ENCODE measurements around the gene TPRG1. TPM values are rescaled to one million over a fixed set of nuclear protein-coding genes. Genes with fewer than 3 reads are reported as not detected.
A peak's percentile ranks its signal among the peaks of the same experiment; 100 is the strongest.

TPRG1 gene
- polyA plus RNA-seq, 4 donors: 0.21 to 1.9 (median 0.95) TPM

GRCh38 chr3:189138901-189139610, 32.7 kb upstream of the TPRG1 start:
- no peak for FAIRE-seq
- WGBS, 3 donors: 67 to 87% (median 87%) methylated on average over 9 of the region's 9 CpGs

GRCh38 chr3:189139611-189139940, 32.2 kb upstream of the TPRG1 start:
- WGBS, 3 donors: 67 to 91% (median 83%) methylated on average over 6 of the region's 6 CpGs
- Histone ChIP-seq H3K4me3 (ENCODE audit: low read depth in 1 of 3, low read length in 3 of 3) (no peak overlapping the region), H3K27ac (ENCODE audit: low read depth in 1 of 3, low read length in 2 of 3) (no peak overlapping the region), H3K36me3 (ENCODE audit: control insufficient read depth in 3 of 3, insufficient read depth in 2 of 3, low read depth in 1 of 3, low read length in 3 of 3) (no peaks in the 10 kb centered on the region), H3K27me3 (ENCODE audit: control insufficient read depth in 3 of 3, insufficient read depth in 3 of 3, low read length in 3 of 3) (no peaks in the 10 kb centered on the region), H3K4me1 (ENCODE audit: control insufficient read depth in 3 of 3, insufficient read depth in 2 of 3, low read depth in 1 of 3, low read length in 2 of 3) (no peaks in the 10 kb centered on the region), H3K9me3 (ENCODE audit: control insufficient read depth in 2 of 2, insufficient read depth in 1 of 2, low read depth in 1 of 2, low read length in 1 of 2) (no peaks in the 10 kb centered on the region)
- no peak for FAIRE-seq
- DNase-seq: no peak

More at GRCh38 chr3:189138901-189139610, 32.7 kb upstream of the TPRG1 start:
- Histone ChIP-seq H3K36me3 (ENCODE audit: control insufficient read depth in 3 of 3, insufficient read depth in 2 of 3, low read depth in 1 of 3, low read length in 3 of 3) (no peaks in the 10 kb centered on the region), H3K4me3 (ENCODE audit: low read depth in 1 of 3, low read length in 3 of 3) (no peak overlapping the region), H3K27me3 (ENCODE audit: control insufficient read depth in 3 of 3, insufficient read depth in 3 of 3, low read length in 3 of 3) (no peaks in the 10 kb centered on the region), H3K4me1 (ENCODE audit: control insufficient read depth in 3 of 3, insufficient read depth in 2 of 3, low read depth in 1 of 3, low read length in 2 of 3) (no peaks in the 10 kb centered on the region), H3K9me3 (ENCODE audit: control insufficient read depth in 2 of 2, insufficient read depth in 1 of 2, low read depth in 1 of 2, low read length in 1 of 2) (no peaks in the 10 kb centered on the region), H3K27ac (ENCODE audit: low read depth in 1 of 3, low read length in 2 of 3) (no peak overlapping the region)
- DNase-seq: no peak

GRCh38 chr3:189142527-189142926, 29.2 kb upstream of the TPRG1 start:
- Histone ChIP-seq H3K27ac (ENCODE audit: low read depth in 1 of 3, low read length in 2 of 3) (no peak overlapping the region), H3K9me3 (ENCODE audit: control insufficient read depth in 2 of 2, insufficient read depth in 1 of 2, low read depth in 1 of 2, low read length in 1 of 2) (no peaks in the 10 kb centered on the region), H3K27me3 (ENCODE audit: control insufficient read depth in 3 of 3, insufficient read depth in 3 of 3, low read length in 3 of 3) (no peaks in the 10 kb centered on the region), H3K4me3 (ENCODE audit: low read depth in 1 of 3, low read length in 3 of 3) (no peak overlapping the region), H3K36me3 (ENCODE audit: control insufficient read depth in 3 of 3, insufficient read depth in 2 of 3, low read depth in 1 of 3, low read length in 3 of 3) (no peaks in the 10 kb centered on the region), H3K4me1 (ENCODE audit: control insufficient read depth in 3 of 3, insufficient read depth in 2 of 3, low read depth in 1 of 3, low read length in 2 of 3) (no peaks in the 10 kb centered on the region)
- no peak for DNase-seq
- WGBS, 3 donors: 47 to 74% (median 63%) methylated on average over 1 of the region's 1 CpG
- no peak for FAIRE-seq

GRCh38 chr3:189143321-189143720, 28.4 kb upstream of the TPRG1 start:
- Histone ChIP-seq H3K4me1 (ENCODE audit: control insufficient read depth in 3 of 3, insufficient read depth in 2 of 3, low read depth in 1 of 3, low read length in 2 of 3) (no peaks in the 10 kb centered on the region), H3K27ac (ENCODE audit: low read depth in 1 of 3, low read length in 2 of 3) (no peak overlapping the region), H3K27me3 (ENCODE audit: control insufficient read depth in 3 of 3, insufficient read depth in 3 of 3, low read length in 3 of 3) (no peaks in the 10 kb centered on the region), H3K9me3 (ENCODE audit: control insufficient read depth in 2 of 2, insufficient read depth in 1 of 2, low read depth in 1 of 2, low read length in 1 of 2) (no peaks in the 10 kb centered on the region), H3K36me3 (ENCODE audit: control insufficient read depth in 3 of 3, insufficient read depth in 2 of 3, low read depth in 1 of 3, low read length in 3 of 3) (no peaks in the 10 kb centered on the region), H3K4me3 (ENCODE audit: low read depth in 1 of 3, low read length in 3 of 3) (no peak overlapping the region)
- 77 to 87% (median 80%) methylated on average over 1 of the region's 1 CpG for WGBS, 3 donors
- no peak for DNase-seq
- no peak for FAIRE-seq

- Histone ChIP-seq H3K36me3 (ENCODE audit: control insufficient read depth in 3 of 3, insufficient read depth in 2 of 3, low read depth in 1 of 3, low read length in 3 of 3) (no peaks in the 10 kb centered on the region), H3K4me1 (ENCODE audit: control insufficient read depth in 3 of 3, insufficient read depth in 2 of 3, low read depth in 1 of 3, low read length in 2 of 3) (no peaks in the 10 kb centered on the region), H3K27me3 (ENCODE audit: control insufficient read depth in 3 of 3, insufficient read depth in 3 of 3, low read length in 3 of 3) (no peaks in the 10 kb centered on the region), H3K4me3 (ENCODE audit: low read depth in 1 of 3, low read length in 3 of 3) (no peak overlapping the region), H3K9me3 (ENCODE audit: control insufficient read depth in 2 of 2, insufficient read depth in 1 of 2, low read depth in 1 of 2, low read length in 1 of 2) (no peaks in the 10 kb centered on the region), H3K27ac (ENCODE audit: low read depth in 1 of 3, low read length in 2 of 3) (no peak overlapping the region)
- WGBS, 3 donors: 83 to 89% (median 87%) methylated on average over 3 of the region's 3 CpGs
- no peak for FAIRE-seq
- no peak for DNase-seq
Measured at GRCh38 chr3:189143771-189144170, 28.0 kb upstream of the TPRG1 start.

GRCh38 chr3:189144645-189145044, 27.1 kb upstream of the TPRG1 start:
- no peak overlapping the region for H3K27ac ChIP-seq (ENCODE audit: low read depth in 1 of 3, low read length in 2 of 3)
- DNase-seq (peak; percentile 18 to 69), FAIRE-seq (no peak)
- H3K36me3 ChIP-seq (ENCODE audit: control insufficient read depth in 3 of 3, insufficient read depth in 2 of 3, low read depth in 1 of 3, low read length in 3 of 3): no peaks in the 10 kb centered on the region
- H3K4me3 ChIP-seq (ENCODE audit: low read depth in 1 of 3, low read length in 3 of 3): no peak overlapping the region
- H3K9me3 ChIP-seq (ENCODE audit: control insufficient read depth in 2 of 2, insufficient read depth in 1 of 2, low read depth in 1 of 2, low read length in 1 of 2): no peaks in the 10 kb centered on the region
- WGBS, 3 donors: 6 to 31% (median 16%) methylated on average over 5 of the region's 5 CpGs
- no peaks in the 10 kb centered on the region for H3K4me1 ChIP-seq (ENCODE audit: control insufficient read depth in 3 of 3, insufficient read depth in 2 of 3, low read depth in 1 of 3, low read length in 2 of 3)
- no peaks in the 10 kb centered on the region for H3K27me3 ChIP-seq (ENCODE audit: control insufficient read depth in 3 of 3, insufficient read depth in 3 of 3, low read length in 3 of 3)

- H3K4me3 ChIP-seq (ENCODE audit: low read depth in 1 of 3, low read length in 3 of 3): no peak overlapping the region
- no peak overlapping the region for H3K27ac ChIP-seq (ENCODE audit: low read depth in 1 of 3, low read length in 2 of 3)
- H3K9me3 ChIP-seq (ENCODE audit: control insufficient read depth in 2 of 2, insufficient read depth in 1 of 2, low read depth in 1 of 2, low read length in 1 of 2): no peaks in the 10 kb centered on the region
- H3K27me3 ChIP-seq (ENCODE audit: control insufficient read depth in 3 of 3, insufficient read depth in 3 of 3, low read length in 3 of 3): no peaks in the 10 kb centered on the region
- no peaks in the 10 kb centered on the region for H3K4me1 ChIP-seq (ENCODE audit: control insufficient read depth in 3 of 3, insufficient read depth in 2 of 3, low read depth in 1 of 3, low read length in 2 of 3)
- H3K36me3 ChIP-seq (ENCODE audit: control insufficient read depth in 3 of 3, insufficient read depth in 2 of 3, low read depth in 1 of 3, low read length in 3 of 3): no peaks in the 10 kb centered on the region
- WGBS, 3 donors: 42 to 70% (median 54%) methylated on average over 2 of the region's 2 CpGs
- DNase-seq (no peak), FAIRE-seq (no peak)
Measured at GRCh38 chr3:189146848-189147247, 24.9 kb upstream of the TPRG1 start.

- H3K27ac ChIP-seq (ENCODE audit: low read depth in 1 of 3, low read length in 2 of 3): no peak overlapping the region
- no peaks in the 10 kb centered on the region for H3K36me3 ChIP-seq (ENCODE audit: control insufficient read depth in 3 of 3, insufficient read depth in 2 of 3, low read depth in 1 of 3, low read length in 3 of 3)
- H3K9me3 ChIP-seq (ENCODE audit: control insufficient read depth in 2 of 2, insufficient read depth in 1 of 2, low read depth in 1 of 2, low read length in 1 of 2): no peaks in the 10 kb centered on the region
- peak; percentile 70 to 72 for DNase-seq
- no peaks in the 10 kb centered on the region for H3K27me3 ChIP-seq (ENCODE audit: control insufficient read depth in 3 of 3, insufficient read depth in 3 of 3, low read length in 3 of 3)
- FAIRE-seq: no peak
- H3K4me1 ChIP-seq (ENCODE audit: control insufficient read depth in 3 of 3, insufficient read depth in 2 of 3, low read depth in 1 of 3, low read length in 2 of 3): no peaks in the 10 kb centered on the region
- H3K4me3 ChIP-seq (ENCODE audit: low read depth in 1 of 3, low read length in 3 of 3): no peak overlapping the region
- 25 to 29% (median 26%) methylated on average over 6 of the region's 6 CpGs for WGBS, 3 donors
Measured at GRCh38 chr3:189148081-189148507, 23.7 kb upstream of the TPRG1 start.

- Histone ChIP-seq H3K9me3 (ENCODE audit: control insufficient read depth in 2 of 2, insufficient read depth in 1 of 2, low read depth in 1 of 2, low read length in 1 of 2) (no peaks in the 10 kb centered on the region), H3K36me3 (ENCODE audit: control insufficient read depth in 3 of 3, insufficient read depth in 2 of 3, low read depth in 1 of 3, low read length in 3 of 3) (no peaks in the 10 kb centered on the region), H3K4me3 (ENCODE audit: low read depth in 1 of 3, low read length in 3 of 3) (no peak overlapping the region), H3K27ac (ENCODE audit: low read depth in 1 of 3, low read length in 2 of 3) (no peak overlapping the region), H3K27me3 (ENCODE audit: control insufficient read depth in 3 of 3, insufficient read depth in 3 of 3, low read length in 3 of 3) (no peaks in the 10 kb centered on the region), H3K4me1 (ENCODE audit: control insufficient read depth in 3 of 3, insufficient read depth in 2 of 3, low read depth in 1 of 3, low read length in 2 of 3) (no peaks in the 10 kb centered on the region)
- no peak for DNase-seq
- 53 to 66% (median 58%) methylated on average over 3 of the region's 3 CpGs for WGBS, 3 donors
- no peak for FAIRE-seq
Measured at GRCh38 chr3:189149203-189149602, 22.6 kb upstream of the TPRG1 start.

Measured in small intestine (tissue), 7 donors.